SK-N-SH (cell line): ENCODE data around the gene TECR. TPM values are rescaled to one million over a fixed set of nuclear protein-coding genes. Genes with fewer than 3 reads are reported as not detected.

Experiments
- CTCF ChIA-PET: fragments of 300-600, 350-600 bp; formaldehyde crosslinking; extraction: SDS; loops from one replicate; lab custom pipeline; 2021; lab: Yijun Ruan, JAX
- POLR2A ChIA-PET: fragments of 350-600 bp; sonication (Branson Sonifier 250); formaldehyde crosslinking; extraction: SDS; loops from one replicate; lab custom pipeline; 2020; ENCODE audit warnings: antibody characterized with exemption, inconsistent platforms; lab: Yijun Ruan, JAX
- DNase-seq: peaks from one replicate; pipeline ENCODE4 v3.0.0; 2012
- H2AFZ ChIP-seq: fragments of 200-600 bp; sonication (generic); 2 replicates; pipeline ENCODE4 v1.8.1; 2016; ENCODE audit warnings: antibody characterized with exemption, mild to moderate bottlenecking, low read depth
- H3F3A ChIP-seq: fragments of 200-600 bp; sonication (generic); replicated peaks from 2 replicates; pipeline ENCODE3; 2016; ENCODE audit warnings: antibody characterized with exemption, mild to moderate bottlenecking; ENCODE audit not compliant: insufficient read depth
- H3K27ac ChIP-seq, 2 experiments: fragments of 200-500 bp in 1 of 2; fragments of 200-600 bp in 1 of 2; sonication (Bioruptor generic) in 1 of 2; sonication (generic), shearing (Covaris generic) in 1 of 2; 2 replicates each; pipeline versions ENCODE4 v1.5.1 to v1.6.1; 2014 to 2016; ENCODE audit warnings: low read depth in 2 of 2, inconsistent platforms in 1 of 2, low read length in 1 of 2, mild to moderate bottlenecking in 1 of 2, mixed read lengths in 1 of 2
- H3K27me3 ChIP-seq: fragments of 200-600 bp; sonication (generic), shearing (Covaris generic); 2 replicates; pipeline ENCODE4 v1.6.1; 2016; ENCODE audit warnings: mixed run types; ENCODE audit not compliant: insufficient read depth
- H3K36me3 ChIP-seq, 2 experiments: fragments of 200-500 bp in 1 of 2; fragments of 200-600 bp in 1 of 2; sonication (Bioruptor generic) in 1 of 2; sonication (generic) in 1 of 2; replicated peaks in 1 of 2; 2 replicates each; pipeline versions ENCODE3 to v1.5.1; 2014 to 2016; ENCODE audit warnings: low read length in 1 of 2, mild to moderate bottlenecking in 1 of 2; ENCODE audit not compliant: insufficient read depth in 2 of 2, control insufficient read depth in 1 of 2
- H3K4me1 ChIP-seq, 2 experiments: fragments of 200-500 bp in 1 of 2; fragments of 200-600 bp in 1 of 2; sonication (Bioruptor generic) in 1 of 2; sonication (generic), shearing (Covaris generic) in 1 of 2; 2 replicates each; pipeline versions ENCODE4 v1.5.1 to v1.6.1; 2014 to 2016; ENCODE audit warnings: low read depth in 1 of 2, low read length in 1 of 2, mixed run types in 1 of 2; ENCODE audit not compliant: insufficient read depth in 2 of 2, control insufficient read depth in 1 of 2
- H3K4me2 ChIP-seq: fragments of 200-600 bp; sonication (generic), shearing (Covaris generic); 2 replicates; pipeline ENCODE4 v1.6.1; 2017; ENCODE audit warnings: mixed run types
- H3K4me3 ChIP-seq, 2 experiments: fragments of 200-500 bp in 1 of 2; fragments of 200-600 bp in 1 of 2; sonication (Bioruptor generic) in 1 of 2; sonication (generic), shearing (Covaris generic) in 1 of 2; 2 replicates each; pipeline versions ENCODE4 v1.5.1 to v1.8.1; 2014 to 2016; ENCODE audit warnings: low read depth in 2 of 2, inconsistent platforms in 1 of 2, low read length in 1 of 2, mild to moderate bottlenecking in 1 of 2, mixed read lengths in 1 of 2, moderate library complexity in 1 of 2
- H3K79me2 ChIP-seq: fragments of 200-600 bp; sonication (generic); 2 replicates; pipeline ENCODE4 v1.8.1; 2017; ENCODE audit warnings: mild to moderate bottlenecking; ENCODE audit not compliant: insufficient read depth
- H3K9ac ChIP-seq: fragments of 200-600 bp; sonication (generic); 2 replicates; pipeline ENCODE4 v1.6.1; 2017; ENCODE audit warnings: mixed run types
- H3K9me2 ChIP-seq: fragments of 200-600 bp; sonication (generic); 2 replicates; pipeline ENCODE4 v1.6.1; 2017; ENCODE audit warnings: mixed run types
- H3K9me3 ChIP-seq: fragments of 200-600 bp; sonication (generic); 2 replicates; pipeline ENCODE4 v1.6.1; 2017; ENCODE audit warnings: mixed run types, mild to moderate bottlenecking, moderate library complexity
- H4K20me1 ChIP-seq: fragments of 200-600 bp; sonication (generic); 2 replicates; pipeline ENCODE4 v1.6.1; 2017; ENCODE audit warnings: mild to moderate bottlenecking, mixed run types; ENCODE audit not compliant: insufficient read depth
- CHD2 ChIP-seq: fragments of 150-350 bp; IDR thresholded peaks from 2 replicates; pipeline ENCODE4 v1.6.1; 2018; ENCODE audit warnings: low read length; ENCODE audit not compliant: partially characterized antibody
- ELF1 ChIP-seq: IDR thresholded peaks from 2 replicates; pipeline ENCODE4 v1.4.0; 2012
- EP300 ChIP-seq, 2 experiments: IDR thresholded peaks; 2 replicates each; pipeline versions ENCODE4 v1.4.0 to v1.6.1; 2012; ENCODE audit warnings: borderline replicate concordance in 1 of 2, low read depth in 1 of 2, low read length in 1 of 2
- FOSL2 ChIP-seq: IDR thresholded peaks from 2 replicates; pipeline ENCODE4 v1.4.0; 2012; ENCODE audit warnings: low read depth, mild to moderate bottlenecking, moderate library complexity, borderline replicate concordance
- FOXM1 ChIP-seq: IDR thresholded peaks from 2 replicates; pipeline ENCODE4 v1.4.0; 2012; ENCODE audit warnings: low read depth, mild to moderate bottlenecking
- GATA2 ChIP-seq: sonication (generic); formaldehyde crosslinking; IDR thresholded peaks from 2 replicates; pipeline ENCODE4 v1.5.0; 2020; ENCODE audit warnings: mild to moderate bottlenecking, missing genetic modification reagents
- JUND ChIP-seq: IDR thresholded peaks from 2 replicates; pipeline ENCODE4 v1.4.0; 2012
- MEF2A ChIP-seq: IDR thresholded peaks from 2 replicates; pipeline ENCODE4 v1.4.0; 2012; ENCODE audit warnings: low read depth, borderline replicate concordance
- NRF1 ChIP-seq: IDR thresholded peaks from 2 replicates; pipeline ENCODE4 v1.6.1; 2012; ENCODE audit warnings: low read depth, mild to moderate bottlenecking, low read length
- POLR2AphosphoS5 ChIP-seq: IDR thresholded peaks from 2 replicates; pipeline ENCODE4 v1.6.1; 2012; ENCODE audit warnings: low read depth, low read length
- RAD21 ChIP-seq: IDR thresholded peaks from 2 replicates; pipeline ENCODE4 v1.6.1; 2012; ENCODE audit warnings: mild to moderate bottlenecking, low read length
- RXRA ChIP-seq: IDR thresholded peaks from 2 replicates; pipeline ENCODE4 v1.4.0; 2012; ENCODE audit warnings: low read depth, mild to moderate bottlenecking, borderline replicate concordance
- SMC3 ChIP-seq: IDR thresholded peaks from 2 replicates; pipeline ENCODE4 v1.6.1; 2012; ENCODE audit warnings: low read depth, low read length, improper control_type of control experiment
- TAF1 ChIP-seq: IDR thresholded peaks from 2 replicates; pipeline ENCODE4 v1.6.1; 2012; ENCODE audit warnings: low read depth, mild to moderate bottlenecking, low read length, moderate library complexity, borderline replicate concordance
- TEAD4 ChIP-seq: IDR thresholded peaks from 2 replicates; pipeline ENCODE4 v1.4.0; 2012; ENCODE audit warnings: mild to moderate bottlenecking, borderline replicate concordance; ENCODE audit not compliant: insufficient read depth
- YY1 ChIP-seq: IDR thresholded peaks from 2 replicates; pipeline ENCODE4 v1.4.0; 2012; ENCODE audit warnings: low read depth, mild to moderate bottlenecking
- whole genome bisulfite sequencing: methylation state at CpG from one replicate; pipeline ENCODE4 v1.1.6; 2017; ENCODE audit warnings: low lambda C conversion rate; 5-methylcytosine and 5-hydroxymethylcytosine counted together
- polyA plus RNA-seq, 3 experiments: library from polyadenylated mRNA; depleted of rRNA; stranded (reverse); fragments of >200 nt; gene quantifications; 2 replicates each; pipeline ENCODE4 v1.2.3, GENCODE V29; 2012
- TF ChIP-seq, protein P1 (sequence below): IDR thresholded peaks from 2 replicates; pipeline ENCODE4 v1.4.0; 2012; ENCODE audit warnings: low read depth
- TF ChIP-seq, protein P2 (sequence below): IDR thresholded peaks from 2 replicates; pipeline ENCODE4 v1.4.0; 2012; ENCODE audit warnings: low read depth, borderline replicate concordance
- TF ChIP-seq, protein P3 (sequence below): fragments of 150-350 bp; IDR thresholded peaks from 2 replicates; pipeline ENCODE4 v1.6.1; 2017; ENCODE audit warnings: antibody characterized with exemption, low read length, low read depth, borderline replicate concordance

TECR gene
- polyA plus RNA-seq, 1 of the 3 experiments (the other 2 are of a cell fraction) = 110 TPM

DNA sequence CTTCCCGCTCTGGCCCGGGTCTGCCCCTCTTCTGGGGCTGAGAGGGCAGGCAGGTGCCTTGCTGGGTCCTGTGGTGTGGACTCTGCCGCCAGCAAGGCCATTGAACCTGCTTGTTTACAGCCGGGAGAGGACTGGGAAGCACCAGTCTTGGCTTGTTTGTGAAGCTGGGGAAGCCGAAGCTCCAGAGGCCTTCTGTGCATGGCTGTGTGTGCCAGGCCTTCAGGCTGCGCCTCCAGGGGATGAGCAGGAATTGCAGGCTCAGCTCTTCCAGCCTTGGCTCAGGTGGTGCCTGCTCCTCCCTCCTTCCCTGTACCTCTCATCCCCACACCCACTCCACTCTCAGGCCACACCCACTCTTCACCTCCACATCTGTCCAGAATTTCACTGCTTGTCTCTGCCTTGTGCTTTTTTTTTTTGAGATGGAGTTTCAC is 25.0 kb downstream of the TECR start:
- H3K4me1 ChIP-seq = peaks cover 0 to 21% of the 10 kb centered on the region in 2 experiments; a peak in 1 of 4 replicates
- no peaks in the 10 kb centered on the region; the same call in 1 of the 2 replicates for H4K20me1 ChIP-seq
- H3K9ac ChIP-seq = no peak overlapping the region
- POLR2A ChIA-PET = no interaction called here
- H3K27me3 ChIP-seq = no peaks in the 10 kb centered on the region
- no peaks in the 10 kb centered on the region for H3F3A ChIP-seq
- H3K27ac ChIP-seq = no peak overlapping the region
- no peak for DNase-seq
- no peaks in the 10 kb centered on the region for H3K36me3 ChIP-seq
- no peak overlapping the region for H2AFZ ChIP-seq
- no peaks in the 10 kb centered on the region for H3K9me2 ChIP-seq
- H3K9me3 ChIP-seq = no peaks in the 10 kb centered on the region
- TF ChIP-seq FOXM1 (no peak), TEAD4 (no peak), JUND (no peak), GATA2 (CRISPR knock-in tag) (no peak), EP300 (IDR thresholded peaks at IDR 0.05; ENCODE audit: borderline replicate concordance in 1 of 2, low read depth in 1 of 2, low read length in 1 of 2) (no peak)
- TF ChIP-seq, protein P1, sequence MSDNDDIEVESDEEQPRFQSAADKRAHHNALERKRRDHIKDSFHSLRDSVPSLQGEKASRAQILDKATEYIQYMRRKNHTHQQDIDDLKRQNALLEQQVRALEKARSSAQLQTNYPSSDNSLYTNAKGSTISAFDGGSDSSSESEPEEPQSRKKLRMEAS = no peak
- H3K4me2 ChIP-seq = no peak overlapping the region
- no CpG with 5 or more reads among the region's 6 CpGs for WGBS
- no peak overlapping the region for H3K4me3 ChIP-seq
- CTCF ChIA-PET = interaction anchor here (0.6 to 4.0 kb wide), 6 partner anchors 10 to 909 kb away, joined by 3 to 60 read pairs (median 4); partner anchors contain the start of gene NDUFB7
- peaks cover 15% of the 10 kb centered on the region for H3K79me2 ChIP-seq

DNA sequence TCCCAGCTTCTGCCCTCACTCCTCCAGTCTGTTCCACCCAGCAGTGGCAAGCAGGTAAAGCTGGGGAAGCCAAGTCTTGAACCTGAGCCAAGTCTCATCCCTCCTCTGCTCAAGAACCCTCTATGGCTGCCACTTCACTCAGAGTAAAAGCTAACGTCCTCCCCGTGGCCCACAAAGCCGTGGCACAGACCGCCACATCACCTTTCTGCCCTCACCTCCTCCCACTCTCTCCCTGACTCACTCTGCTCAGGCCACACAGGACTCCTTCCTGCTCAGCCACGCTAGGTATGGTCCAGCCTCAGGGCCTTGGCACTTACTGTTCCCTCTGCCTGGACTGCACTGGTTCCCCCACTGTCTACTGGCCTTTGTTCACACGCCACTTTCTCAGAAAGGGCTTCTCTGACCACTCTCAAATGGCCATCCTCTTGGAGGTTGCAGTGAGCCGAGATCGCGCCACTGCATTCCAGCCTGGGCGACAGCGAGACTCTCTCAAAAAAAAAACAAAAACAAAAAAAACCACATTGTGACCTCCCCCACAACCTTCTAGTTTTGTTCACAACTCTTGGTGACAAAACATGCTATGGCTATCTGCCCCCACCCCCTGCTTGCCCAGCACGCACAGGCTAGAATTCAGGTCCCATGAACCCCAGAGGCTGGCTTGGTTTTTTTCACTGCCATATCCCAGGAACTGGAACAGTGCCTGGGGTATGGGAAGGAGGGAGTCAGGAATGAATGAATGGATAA is 26.7 kb downstream of the TECR start:
- TF ChIP-seq, protein P2, sequence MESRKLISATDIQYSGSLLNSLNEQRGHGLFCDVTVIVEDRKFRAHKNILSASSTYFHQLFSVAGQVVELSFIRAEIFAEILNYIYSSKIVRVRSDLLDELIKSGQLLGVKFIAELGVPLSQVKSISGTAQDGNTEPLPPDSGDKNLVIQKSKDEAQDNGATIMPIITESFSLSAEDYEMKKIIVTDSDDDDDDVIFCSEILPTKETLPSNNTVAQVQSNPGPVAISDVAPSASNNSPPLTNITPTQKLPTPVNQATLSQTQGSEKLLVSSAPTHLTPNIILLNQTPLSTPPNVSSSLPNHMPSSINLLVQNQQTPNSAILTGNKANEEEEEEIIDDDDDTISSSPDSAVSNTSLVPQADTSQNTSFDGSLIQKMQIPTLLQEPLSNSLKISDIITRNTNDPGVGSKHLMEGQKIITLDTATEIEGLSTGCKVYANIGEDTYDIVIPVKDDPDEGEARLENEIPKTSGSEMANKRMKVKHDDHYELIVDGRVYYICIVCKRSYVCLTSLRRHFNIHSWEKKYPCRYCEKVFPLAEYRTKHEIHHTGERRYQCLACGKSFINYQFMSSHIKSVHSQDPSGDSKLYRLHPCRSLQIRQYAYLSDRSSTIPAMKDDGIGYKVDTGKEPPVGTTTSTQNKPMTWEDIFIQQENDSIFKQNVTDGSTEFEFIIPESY = no peak
- TF ChIP-seq JUND (no peak), FOXM1 (no peak), GATA2 (CRISPR knock-in tag) (no peak), TAF1 (no peak), ELF1 (no peak), FOSL2 (no peak), POLR2AphosphoS5 (no peak), YY1 (no peak), RXRA (no peak), CHD2 (no peak), RAD21 (no peak), NRF1 (no peak), SMC3 (no peak), MEF2A (no peak)
- TF ChIP-seq, protein P3, sequence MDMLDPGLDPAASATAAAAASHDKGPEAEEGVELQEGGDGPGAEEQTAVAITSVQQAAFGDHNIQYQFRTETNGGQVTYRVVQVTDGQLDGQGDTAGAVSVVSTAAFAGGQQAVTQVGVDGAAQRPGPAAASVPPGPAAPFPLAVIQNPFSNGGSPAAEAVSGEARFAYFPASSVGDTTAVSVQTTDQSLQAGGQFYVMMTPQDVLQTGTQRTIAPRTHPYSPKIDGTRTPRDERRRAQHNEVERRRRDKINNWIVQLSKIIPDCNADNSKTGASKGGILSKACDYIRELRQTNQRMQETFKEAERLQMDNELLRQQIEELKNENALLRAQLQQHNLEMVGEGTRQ = no peak
- Histone ChIP-seq H3K36me3 (no peaks in the 10 kb centered on the region), H3F3A (no peaks in the 10 kb centered on the region), H3K4me2 (peak overlapping the region; percentile 48; the same call in 1 of the 2 replicates), H3K9me3 (no peaks in the 10 kb centered on the region), H4K20me1 (no peaks in the 10 kb centered on the region; the same call in 1 of the 2 replicates), H3K79me2 (peaks cover 15% of the 10 kb centered on the region), H3K27ac (no peak overlapping the region), H3K9ac (no peak overlapping the region), H3K4me1 (peaks cover 0 to 17% of the 10 kb centered on the region in 2 experiments; a peak in 1 of 4 replicates), H3K4me3 (peak overlapping the region in 1 of 2 experiments; percentile 42; a peak in 1 of 4 replicates), H3K9me2 (no peaks in the 10 kb centered on the region), H2AFZ (no peak overlapping the region), H3K27me3 (no peaks in the 10 kb centered on the region)
- no peak for DNase-seq
- WGBS = 89% methylated on average over 12 of the region's 12 CpGs
- ChIA-PET POLR2A (interaction anchor here (1.2 kb wide), 2 partner anchors 37 to 38 kb away, joined by 3 to 4 read pairs; partner anchors contain the start of gene DNAJB1), CTCF (interaction anchor here (0.7 to 4.0 kb wide), 16 partner anchors 9 to 160 kb away, joined by 3 to 60 read pairs (median 6); partner anchors contain the start of genes DNAJB1, NDUFB7, TECR and ZNF333)
